Astrocyte (in vitro differentiated cells and primary cell): ENCODE results near the gene EPOP. TPM values are rescaled to one million over a fixed set of nuclear protein-coding genes. Genes with fewer than 3 reads are reported as not detected.

Experiments
- DNase-seq: peaks from one replicate; pipeline ENCODE4 v3.0.0-alpha.2; 2010; ENCODE audit warnings: low read depth
- FAIRE-seq: peaks from 2 replicates; lab custom pipeline; 2011; peaks lifted over from hg19 to GRCh38; lab: Jason Lieb, UNC
- H2AFZ ChIP-seq: 2 replicates; pipeline ENCODE4 v1.6.0; 2012; ENCODE audit warnings: low read depth, low read length, inconsistent platforms
- H3K27ac ChIP-seq: 2 replicates; pipeline ENCODE4 v1.5.1; 2011; ENCODE audit warnings: low read depth, low read length, inconsistent platforms
- H3K27me3 ChIP-seq: 2 replicates; pipeline ENCODE4 v1.6.0; 2011; ENCODE audit warnings: low read length, inconsistent platforms; ENCODE audit not compliant: insufficient read depth
- H3K36me3 ChIP-seq: 2 replicates; pipeline ENCODE4 v1.5.1; 2011; ENCODE audit warnings: low read length, inconsistent platforms; ENCODE audit not compliant: insufficient read depth
- H3K4me1 ChIP-seq: 2 replicates; pipeline ENCODE4 v1.5.1; 2011; ENCODE audit warnings: low read length, inconsistent platforms; ENCODE audit not compliant: insufficient read depth
- H3K4me2 ChIP-seq: 2 replicates; pipeline ENCODE4 v1.6.0; 2012; ENCODE audit warnings: low read length, inconsistent platforms
- H3K4me3 ChIP-seq: 2 replicates; pipeline ENCODE4 v1.5.1; 2011; ENCODE audit warnings: low read depth, mild to moderate bottlenecking, low read length, inconsistent platforms; ENCODE audit not compliant: insufficient read depth
- H3K79me2 ChIP-seq: 2 replicates; pipeline ENCODE4 v1.6.0; 2012; ENCODE audit warnings: mild to moderate bottlenecking, low read length, inconsistent platforms; ENCODE audit not compliant: insufficient read depth
- H3K9ac ChIP-seq: 2 replicates; pipeline ENCODE4 v1.6.0; 2012; ENCODE audit warnings: mild to moderate bottlenecking, low read length, inconsistent platforms
- H3K9me3 ChIP-seq: 2 replicates; pipeline ENCODE4 v1.5.1; 2012; ENCODE audit warnings: low read depth, mild to moderate bottlenecking, low read length, inconsistent platforms; ENCODE audit not compliant: insufficient read depth
- H4K20me1 ChIP-seq: 2 replicates; pipeline ENCODE4 v1.6.0; 2012; ENCODE audit warnings: low read length, inconsistent platforms; ENCODE audit not compliant: insufficient read depth
- H3K27ac Mint-ChIP-seq: one replicate; pipeline ENCODE4 v1.8.0; 2021; ENCODE audit warnings: mild to moderate bottlenecking, mixed read lengths; ENCODE audit not compliant: unreplicated experiment
- H3K27me3 Mint-ChIP-seq: one replicate; pipeline ENCODE4 v1.8.0; 2021; ENCODE audit warnings: low read depth, mixed read lengths; ENCODE audit not compliant: unreplicated experiment
- H3K36me3 Mint-ChIP-seq: one replicate; pipeline ENCODE4 v1.8.0; 2021; ENCODE audit warnings: low read depth, mixed read lengths; ENCODE audit not compliant: unreplicated experiment
- H3K4me1 Mint-ChIP-seq: one replicate; pipeline ENCODE4 v1.8.0; 2021; ENCODE audit warnings: low read depth, mixed read lengths; ENCODE audit not compliant: unreplicated experiment
- H3K4me3 Mint-ChIP-seq: one replicate; pipeline ENCODE4 v1.8.0; 2021; ENCODE audit warnings: mild to moderate bottlenecking, moderate library complexity, mixed read lengths; ENCODE audit not compliant: unreplicated experiment
- H3K9me3 Mint-ChIP-seq: one replicate; pipeline ENCODE4 v1.8.0; 2021; ENCODE audit warnings: mild to moderate bottlenecking, mixed read lengths; ENCODE audit not compliant: unreplicated experiment
- EZH2 ChIP-seq: IDR thresholded peaks from 2 replicates; pipeline ENCODE4 v1.6.1; 2012; ENCODE audit warnings: mild to moderate bottlenecking, low read length, inconsistent platforms; ENCODE audit not compliant: insufficient read depth
- total RNA-seq: library from RNA; stranded (reverse); gene quantifications from 2 replicates; pipeline ENCODE4 v1.2.1, GENCODE V29; 2021
- TF ChIP-seq, protein P1 (sequence below): IDR thresholded peaks from 2 replicates; pipeline ENCODE4 v1.5.1; 2011; ENCODE audit warnings: low read depth, mild to moderate bottlenecking, inconsistent platforms, low read length, moderate library complexity; ENCODE audit not compliant: insufficient read depth

EPOP gene
- total RNA-seq, 1 donor from 2014 or later = 4.1 TPM

DNA sequence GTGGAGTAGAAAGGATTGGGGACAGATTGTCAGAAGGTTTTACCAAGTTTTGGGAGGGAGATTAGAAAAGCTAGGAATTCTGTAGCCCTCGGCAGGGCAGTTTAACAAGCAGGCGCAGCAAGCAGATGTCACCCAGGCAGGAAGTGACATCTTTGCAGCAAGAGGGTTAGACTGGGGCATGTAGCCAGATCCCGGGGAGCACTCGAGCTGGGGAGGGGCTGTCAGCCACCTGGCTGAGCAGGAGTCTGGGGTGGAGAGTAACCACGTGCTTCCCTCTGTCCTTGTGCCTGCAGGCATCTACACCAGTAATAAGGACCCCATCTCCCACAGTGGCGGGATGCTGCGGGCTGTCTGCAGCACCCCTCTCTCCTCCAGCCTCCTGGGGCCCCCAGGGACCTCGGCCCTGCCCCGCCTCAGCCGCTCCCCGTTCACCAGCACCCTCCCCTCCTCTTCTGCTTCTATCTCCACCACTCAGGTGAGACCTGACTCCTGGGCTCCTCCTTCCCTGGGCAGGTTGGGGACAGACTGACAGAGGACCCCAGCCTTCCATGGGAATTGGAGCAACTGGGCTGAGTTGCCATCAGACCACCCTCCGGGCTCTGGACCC lies 42.5 kb upstream of the EPOP start:
- H3K4me3 Mint-ChIP-seq = no peak overlapping the region
- H3K27ac Mint-ChIP-seq = no peak overlapping the region
- Histone ChIP-seq H3K27ac (no peak overlapping the region), H3K4me1 (no peaks in the 10 kb centered on the region), H3K4me3 (no peak overlapping the region), H3K9me3 (no peaks in the 10 kb centered on the region), H3K4me2 (no peak overlapping the region), H3K27me3 (no peaks in the 10 kb centered on the region), H2AFZ (no peak overlapping the region), H3K79me2 (no peaks in the 10 kb centered on the region), H3K9ac (no peak overlapping the region), H3K36me3 (peaks cover 5% of the 10 kb centered on the region), H4K20me1 (no peaks in the 10 kb centered on the region)
- H3K36me3 Mint-ChIP-seq = peaks cover 14% of the 10 kb centered on the region
- DNase-seq (no peak), FAIRE-seq (no peak)
- H3K9me3 Mint-ChIP-seq = no peaks in the 10 kb centered on the region
- peaks cover 6% of the 10 kb centered on the region for H3K27me3 Mint-ChIP-seq
- H3K4me1 Mint-ChIP-seq = no peaks in the 10 kb centered on the region
- no peak for TF ChIP-seq EZH2
- TF ChIP-seq, protein P1, sequence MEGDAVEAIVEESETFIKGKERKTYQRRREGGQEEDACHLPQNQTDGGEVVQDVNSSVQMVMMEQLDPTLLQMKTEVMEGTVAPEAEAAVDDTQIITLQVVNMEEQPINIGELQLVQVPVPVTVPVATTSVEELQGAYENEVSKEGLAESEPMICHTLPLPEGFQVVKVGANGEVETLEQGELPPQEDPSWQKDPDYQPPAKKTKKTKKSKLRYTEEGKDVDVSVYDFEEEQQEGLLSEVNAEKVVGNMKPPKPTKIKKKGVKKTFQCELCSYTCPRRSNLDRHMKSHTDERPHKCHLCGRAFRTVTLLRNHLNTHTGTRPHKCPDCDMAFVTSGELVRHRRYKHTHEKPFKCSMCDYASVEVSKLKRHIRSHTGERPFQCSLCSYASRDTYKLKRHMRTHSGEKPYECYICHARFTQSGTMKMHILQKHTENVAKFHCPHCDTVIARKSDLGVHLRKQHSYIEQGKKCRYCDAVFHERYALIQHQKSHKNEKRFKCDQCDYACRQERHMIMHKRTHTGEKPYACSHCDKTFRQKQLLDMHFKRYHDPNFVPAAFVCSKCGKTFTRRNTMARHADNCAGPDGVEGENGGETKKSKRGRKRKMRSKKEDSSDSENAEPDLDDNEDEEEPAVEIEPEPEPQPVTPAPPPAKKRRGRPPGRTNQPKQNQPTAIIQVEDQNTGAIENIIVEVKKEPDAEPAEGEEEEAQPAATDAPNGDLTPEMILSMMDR = no peak

DNA sequence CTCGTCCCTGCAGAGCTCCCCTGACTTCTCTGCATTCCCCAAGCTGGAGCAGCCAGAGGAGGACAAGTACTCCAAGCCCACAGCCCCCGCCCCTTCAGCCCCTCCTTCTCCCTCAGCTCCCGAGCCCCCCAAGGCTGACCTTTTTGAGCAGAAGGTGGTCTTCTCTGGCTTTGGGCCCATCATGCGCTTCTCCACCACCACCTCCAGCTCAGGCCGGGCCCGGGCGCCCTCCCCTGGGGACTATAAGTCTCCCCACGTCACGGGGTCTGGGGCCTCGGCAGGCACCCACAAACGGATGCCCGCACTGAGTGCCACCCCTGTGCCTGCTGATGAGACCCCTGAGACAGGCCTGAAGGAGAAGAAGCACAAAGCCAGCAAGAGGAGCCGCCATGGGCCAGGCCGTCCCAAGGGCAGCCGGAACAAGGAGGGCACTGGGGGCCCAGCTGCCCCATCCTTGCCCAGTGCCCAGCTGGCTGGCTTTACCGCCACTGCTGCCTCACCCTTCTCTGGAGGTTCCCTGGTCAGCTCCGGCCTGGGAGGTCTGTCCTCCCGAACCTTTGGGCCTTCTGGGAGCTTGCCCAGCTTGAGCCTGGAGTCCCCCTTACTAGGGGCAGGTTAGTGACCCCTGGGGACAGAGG lies 41.7 kb upstream of the EPOP start:
- no peaks in the 10 kb centered on the region for H3K79me2 ChIP-seq
- no peak overlapping the region for H3K27ac Mint-ChIP-seq
- H3K4me2 ChIP-seq = no peak overlapping the region
- DNase-seq = no peak
- no peaks in the 10 kb centered on the region for H3K4me1 Mint-ChIP-seq
- no peak overlapping the region for H3K4me3 Mint-ChIP-seq
- no peak overlapping the region for H3K9ac ChIP-seq
- no peaks in the 10 kb centered on the region for H3K9me3 Mint-ChIP-seq
- no peak for FAIRE-seq
- no peak overlapping the region for H3K27ac ChIP-seq
- H3K36me3 ChIP-seq = peaks cover 5% of the 10 kb centered on the region
- H4K20me1 ChIP-seq = no peaks in the 10 kb centered on the region
- H3K4me3 ChIP-seq = no peak overlapping the region
- no peaks in the 10 kb centered on the region for H3K27me3 ChIP-seq
- no peak overlapping the region for H2AFZ ChIP-seq
- H3K27me3 Mint-ChIP-seq = peaks cover 6% of the 10 kb centered on the region
- peaks cover 17% of the 10 kb centered on the region for H3K36me3 Mint-ChIP-seq
- no peaks in the 10 kb centered on the region for H3K9me3 ChIP-seq
- no peaks in the 10 kb centered on the region for H3K4me1 ChIP-seq
- TF ChIP-seq EZH2 = no peak
- TF ChIP-seq, protein P1 = no peak
